HEK293T (cell line): ENCODE results near the gene FTSJ3.

Source experiments
- CTCF ChIA-PET: fragments of 350-600 bp; formaldehyde crosslinking; extraction: SDS; loops from one replicate; lab custom pipeline; 2021; ENCODE audit warnings: antibody characterized with exemption, inconsistent platforms; lab: Yijun Ruan, JAX
- POLR2A ChIA-PET: fragments of 350-600 bp; formaldehyde crosslinking; extraction: SDS; loops from one replicate; lab custom pipeline; 2020; ENCODE audit warnings: antibody characterized with exemption, inconsistent platforms; lab: Yijun Ruan, JAX
- DNase-seq: peaks from one replicate; pipeline ENCODE4 v3.0.0; 2012; ENCODE audit warnings: mixed read lengths; ENCODE audit errors: extremely low spot score
- ARNT ChIP-seq: fragments of 450-650 bp; IDR thresholded peaks from 2 replicates; pipeline ENCODE4 v1.6.1; 2017; ENCODE audit warnings: mild to moderate bottlenecking
- BHLHE40 ChIP-seq: fragments of 450-650 bp; IDR thresholded peaks from 2 replicates; pipeline ENCODE4 v1.6.1; 2016; ENCODE audit warnings: mild to moderate bottlenecking, moderate library complexity, borderline replicate concordance
- CTBP1 ChIP-seq: fragments of 450-650 bp; IDR thresholded peaks from 2 replicates; pipeline ENCODE4 v1.6.1; 2016; ENCODE audit warnings: borderline replicate concordance
- ELF4 ChIP-seq: fragments of 450-650 bp; IDR thresholded peaks from 2 replicates; pipeline ENCODE4 v1.6.1; 2017; ENCODE audit warnings: antibody characterized with exemption
- FOXA1 ChIP-seq: fragments of 450-650 bp; IDR thresholded peaks from 2 replicates; pipeline ENCODE4 v1.6.1; 2016; ENCODE audit warnings: mild to moderate bottlenecking
- FOXK2 ChIP-seq: fragments of 450-650 bp; IDR thresholded peaks from 2 replicates; pipeline ENCODE4 v1.6.1; 2016; ENCODE audit warnings: mild to moderate bottlenecking
- FOXM1 ChIP-seq: fragments of 450-650 bp; IDR thresholded peaks from 2 replicates; pipeline ENCODE4 v1.6.1; 2017; ENCODE audit warnings: mild to moderate bottlenecking, borderline replicate concordance
- HDGF ChIP-seq: fragments of 450-650 bp; IDR thresholded peaks from 2 replicates; pipeline ENCODE4 v1.6.1; 2017; ENCODE audit warnings: antibody characterized with exemption, borderline replicate concordance
- L3MBTL2 ChIP-seq: fragments of 450-650 bp; conservative IDR thresholded peaks from 2 replicates; pipeline ENCODE4 v1.6.1; 2016; ENCODE audit warnings: mild to moderate bottlenecking
- LEF1 ChIP-seq: fragments of 450-650 bp; IDR thresholded peaks from 2 replicates; pipeline ENCODE4 v1.6.1; 2017; ENCODE audit warnings: mild to moderate bottlenecking, borderline replicate concordance
- NFRKB ChIP-seq: fragments of 450-650 bp; IDR thresholded peaks from 2 replicates; pipeline ENCODE4 v1.6.1; 2016; ENCODE audit warnings: mild to moderate bottlenecking, moderate library complexity
- SP1 ChIP-seq: fragments of 450-650 bp; IDR thresholded peaks from 2 replicates; pipeline ENCODE4 v1.6.1; 2017
- SUZ12 ChIP-seq: fragments of 450-650 bp; IDR thresholded peaks from 2 replicates; pipeline ENCODE4 v1.6.1; 2016; ENCODE audit warnings: mild to moderate bottlenecking
- TARDBP ChIP-seq: fragments of 450-650 bp; IDR thresholded peaks from 2 replicates; pipeline ENCODE4 v1.6.1; 2016
- ZNF384 ChIP-seq: fragments of 450-650 bp; IDR thresholded peaks from 2 replicates; pipeline ENCODE4 v1.6.1; 2016
- TF ChIP-seq, protein P1 (sequence below): fragments of 450-650 bp; IDR thresholded peaks from 2 replicates; pipeline ENCODE4 v1.6.1; 2016

The FTSJ3 gene

DNA sequence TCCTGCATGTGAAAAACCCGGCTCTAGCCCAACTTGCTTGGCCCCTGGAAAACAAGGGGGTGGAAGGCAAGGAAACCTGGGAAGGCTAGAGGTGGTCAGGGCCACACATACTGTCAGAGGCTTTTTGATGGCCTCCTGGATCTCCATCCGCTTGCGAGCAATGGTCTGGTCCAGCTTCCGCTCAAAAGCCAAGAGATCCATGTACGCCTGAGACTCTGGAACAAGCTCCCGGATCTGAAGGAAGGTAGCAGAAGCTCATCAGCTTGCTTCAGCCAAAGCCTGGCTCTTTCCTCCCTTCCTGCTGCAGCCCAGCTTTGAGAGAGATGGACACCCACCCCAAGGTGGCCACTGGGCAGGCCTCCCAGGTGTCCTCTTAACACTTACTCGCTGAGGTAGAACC lies 9.3 kb upstream of the FTSJ3 start:
- DNase-seq, result no peak
- ChIA-PET CTCF (no interaction called here), POLR2A (interaction anchor here (1.2 to 9.1 kb wide), 2 partner anchors 10 to 63 kb away, joined by 3 to 67 read pairs; partner anchors contain the start of genes CCDC47, DDX42, FTSJ3 and PSMC5)
- no peak for TF ChIP-seq FOXA1
- TF ChIP-seq ARNT, result no peak
- TF ChIP-seq FOXK2, result no peak
- TF ChIP-seq ELF4, result no peak
- no peak for TF ChIP-seq SUZ12

GRCh38 chr17:63835167-63835720 lies 7.8 kb upstream of the FTSJ3 start:
- ChIA-PET CTCF (interaction anchor here (0.9 to 1.7 kb wide), 2 partner anchors 8 to 9 kb away, joined by 3 to 5 read pairs; partner anchors contain the start of gene SMARCD2), POLR2A (interaction anchor here (1.3 to 1.5 kb wide), 2 partner anchors 9 to 62 kb away, joined by 5 read pairs; partner anchors contain the start of genes CCDC47, DDX42 and PSMC5)
- no peak for TF ChIP-seq CTBP1
- TF ChIP-seq ELF4, result no peak
- no peak for TF ChIP-seq SP1
- TF ChIP-seq, protein P1, sequence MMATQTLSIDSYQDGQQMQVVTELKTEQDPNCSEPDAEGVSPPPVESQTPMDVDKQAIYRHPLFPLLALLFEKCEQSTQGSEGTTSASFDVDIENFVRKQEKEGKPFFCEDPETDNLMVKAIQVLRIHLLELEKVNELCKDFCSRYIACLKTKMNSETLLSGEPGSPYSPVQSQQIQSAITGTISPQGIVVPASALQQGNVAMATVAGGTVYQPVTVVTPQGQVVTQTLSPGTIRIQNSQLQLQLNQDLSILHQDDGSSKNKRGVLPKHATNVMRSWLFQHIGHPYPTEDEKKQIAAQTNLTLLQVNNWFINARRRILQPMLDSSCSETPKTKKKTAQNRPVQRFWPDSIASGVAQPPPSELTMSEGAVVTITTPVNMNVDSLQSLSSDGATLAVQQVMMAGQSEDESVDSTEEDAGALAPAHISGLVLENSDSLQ, result no peak
- TF ChIP-seq HDGF, result no peak
- TF ChIP-seq TARDBP, result no peak
- no peak for TF ChIP-seq FOXA1
- TF ChIP-seq LEF1, result no peak
- no peak for TF ChIP-seq FOXM1
- TF ChIP-seq ZNF384, result no peak
- TF ChIP-seq BHLHE40, result no peak
- no peak for TF ChIP-seq ARNT
- TF ChIP-seq NFRKB, result no peak
- no peak for TF ChIP-seq L3MBTL2
- TF ChIP-seq SUZ12, result no peak
- no peak for TF ChIP-seq FOXK2
- DNase-seq, result no peak

DNA sequence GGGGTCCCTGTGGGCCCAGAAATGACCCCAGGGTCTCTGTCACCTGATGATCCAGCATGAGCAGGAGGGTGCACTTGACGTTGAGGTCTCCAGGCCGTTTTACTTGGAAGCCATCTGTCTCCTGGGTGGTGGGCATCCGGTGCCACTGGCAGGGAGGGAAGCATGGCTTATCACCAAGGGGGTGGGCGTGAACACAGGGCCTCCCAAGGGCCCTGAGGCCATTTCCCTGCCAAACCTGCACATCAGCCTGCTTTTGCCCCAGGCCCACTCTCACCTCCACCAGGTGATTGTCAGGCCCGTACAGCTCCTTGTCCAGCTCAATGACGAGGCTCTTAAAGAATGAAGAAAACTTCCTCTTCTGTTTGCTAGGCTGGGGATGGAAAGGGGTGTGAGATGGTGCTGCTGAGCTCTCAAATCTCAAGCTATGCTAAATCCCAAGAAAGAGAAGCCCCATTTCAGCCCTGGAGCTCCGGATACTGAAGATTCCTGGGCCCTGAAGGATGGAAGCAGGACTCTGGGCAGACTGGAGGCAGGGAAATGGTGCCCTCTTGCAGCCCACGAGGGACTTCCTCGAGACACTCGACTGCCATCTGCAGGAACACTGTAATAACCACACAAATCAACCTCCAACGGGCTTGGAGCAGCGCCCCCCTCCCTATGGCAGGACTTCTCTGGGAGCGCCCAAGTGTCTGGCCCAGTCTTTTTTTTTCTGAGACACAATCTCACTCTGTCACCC lies 7.1 kb upstream of the FTSJ3 start:
- no peak for TF ChIP-seq ZNF384
- TF ChIP-seq CTBP1, result no peak
- TF ChIP-seq HDGF, result no peak
- no peak for TF ChIP-seq L3MBTL2
- TF ChIP-seq NFRKB, result no peak
- TF ChIP-seq ELF4, result no peak
- TF ChIP-seq, protein P1, result no peak
- no peak for TF ChIP-seq FOXK2
- TF ChIP-seq BHLHE40, result no peak
- TF ChIP-seq FOXA1, result no peak
- TF ChIP-seq FOXM1, result no peak
- TF ChIP-seq SUZ12, result no peak
- no peak for TF ChIP-seq TARDBP
- no peak for TF ChIP-seq SP1
- TF ChIP-seq ARNT, result no peak
- TF ChIP-seq LEF1, result no peak
- CTCF ChIA-PET, result interaction anchor here (0.7 to 1.7 kb wide), 5 partner anchors 8 to 256 kb away, joined by 3 to 7 read pairs (median 4); partner anchors contain the start of gene SMARCD2
- DNase-seq, result peak; percentile 84
- POLR2A ChIA-PET, result interaction anchor here (1.3 to 1.9 kb wide), 3 partner anchors 8 to 61 kb away, joined by 5 to 7 read pairs (median 5); partner anchors contain the start of genes CCDC47, DDX42 and PSMC5

DNA sequence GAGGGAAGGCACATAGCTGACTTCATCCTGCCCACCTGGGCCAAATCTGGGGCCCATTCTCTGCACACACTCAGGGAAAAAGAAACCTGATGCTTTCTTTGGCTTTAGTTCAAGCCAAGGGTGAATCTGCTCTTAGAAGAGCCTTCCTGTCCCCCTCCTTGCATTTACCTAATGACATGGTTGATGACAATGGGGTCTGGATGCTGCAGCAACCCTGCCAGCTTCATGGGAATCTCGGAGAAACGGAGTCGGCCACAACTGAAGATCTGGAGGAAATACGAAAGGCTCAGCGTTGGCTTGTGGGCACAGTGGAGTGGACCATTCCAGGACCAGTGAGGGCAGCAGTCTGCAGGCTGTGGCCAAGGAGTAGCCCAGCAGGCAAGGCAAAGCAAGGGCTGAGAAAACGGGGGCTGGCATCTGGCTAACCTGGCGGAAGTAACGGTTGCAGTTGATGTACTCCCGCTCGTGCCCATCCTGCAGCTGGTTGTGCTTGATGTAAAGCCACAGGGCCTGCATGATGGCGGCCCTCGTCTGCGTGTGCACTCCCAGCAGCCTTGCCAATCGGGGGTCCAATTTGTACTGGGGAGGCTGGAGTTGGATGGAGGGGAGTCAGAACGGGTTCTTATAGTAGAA lies 6.4 kb upstream of the FTSJ3 start:
- POLR2A ChIA-PET, result interaction anchor here (1.2 to 3.8 kb wide), 4 partner anchors 8 to 60 kb away, joined by 4 to 27 read pairs (median 6); partner anchors contain the start of genes CCDC47, DDX42 and SMARCD2
- DNase-seq, result no peak
- no peak for TF ChIP-seq HDGF
- CTCF ChIA-PET, result interaction anchor here (0.8 to 1.7 kb wide), 4 partner anchors 9 to 119 kb away, joined by 3 to 5 read pairs (median 4); partner anchors contain the start of gene SMARCD2

- ChIA-PET POLR2A (interaction anchor here (1.2 to 3.8 kb wide), 4 partner anchors 8 to 60 kb away, joined by 4 to 27 read pairs (median 6); partner anchors contain the start of genes CCDC47, DDX42 and SMARCD2), CTCF (interaction anchor here (0.7 kb wide), 1 partner anchor 11 kb away, joined by 3 read pairs; no protein-coding TSS in a partner anchor)
- no peak for TF ChIP-seq FOXK2
- no peak for TF ChIP-seq LEF1
- TF ChIP-seq, protein P1, result no peak
- no peak for TF ChIP-seq L3MBTL2
- no peak for TF ChIP-seq ZNF384
- TF ChIP-seq SP1, result no peak
- no peak for TF ChIP-seq FOXA1
- TF ChIP-seq TARDBP, result no peak
- no peak for TF ChIP-seq SUZ12
- no peak for TF ChIP-seq CTBP1
- TF ChIP-seq NFRKB, result no peak
- TF ChIP-seq HDGF, result no peak
- TF ChIP-seq ELF4, result no peak
- no peak for TF ChIP-seq FOXM1
- TF ChIP-seq ARNT, result no peak
- TF ChIP-seq BHLHE40, result no peak
- DNase-seq, result no peak
Observed at GRCh38 chr17:63833026-63833740, 5.7 kb upstream of the FTSJ3 start.
